Measurements from ENCODE around the gene SEPTIN5.
"Not testable (repeated sequence)": the region's sequence is repeated elsewhere in the genome, so short reads cannot be mapped to it uniquely, and the experiment has no call there.

SEPTIN5 gene

GRCh38 chr22:19722982-19723231 lies 8.6 kb downstream of the SEPTIN5 start:
- DNase-seq (ENCODE audit: low read depth), result no peak
- no peak overlapping the region for H3K4me3 ChIP-seq (ENCODE audit: low read depth, low read length)
- no peak for TF ChIP-seq CTCF (IDR thresholded peaks at IDR 0.05; ENCODE audit: control insufficient read depth, extremely low read depth, insufficient read depth)

GRCh38 chr22:19723232-19723982 lies 9.1 kb downstream of the SEPTIN5 start, which contains the start of gene GP1BB:
Gene GP1BB, plus strand, starts transcription at chr22:19723539. Its CDS starts 31 bp downstream, at chr22:19723570.
- DNase-seq (ENCODE audit: low read depth), result no peak
- no peak within 1 kb of the TSS for H3K4me3 ChIP-seq (ENCODE audit: low read depth, low read length)
- 0 out of 2 replicates have a peak, but pooled peaks have one; percentile 13 for TF ChIP-seq CTCF (IDR thresholded peaks at IDR 0.05; ENCODE audit: control insufficient read depth, extremely low read depth, insufficient read depth)

- H3K4me3 ChIP-seq (ENCODE audit: low read depth, low read length), result no peak overlapping the region
- no peak for DNase-seq (ENCODE audit: low read depth)
- TF ChIP-seq CTCF (IDR thresholded peaks at IDR 0.05; ENCODE audit: control insufficient read depth, extremely low read depth, insufficient read depth), result peak; percentile 33
Observed at GRCh38 chr22:19723983-19724827, 9.9 kb downstream of the SEPTIN5 start.

GRCh38 chr22:19724927-19725661 lies 10.8 kb downstream of the SEPTIN5 start:
- no peak overlapping the region for H3K4me3 ChIP-seq (ENCODE audit: low read depth, low read length)
- TF ChIP-seq CTCF (IDR thresholded peaks at IDR 0.05; ENCODE audit: control insufficient read depth, extremely low read depth, insufficient read depth), result no peak
- DNase-seq (ENCODE audit: low read depth), result no peak

- not testable (repeated sequence) for H3K4me3 ChIP-seq (ENCODE audit: low read depth, low read length); DNase-seq (ENCODE audit: low read depth)
Observed at GRCh38 chr22:19726064-19726788, 11.9 kb downstream of the SEPTIN5 start.

GRCh38 chr22:19727310-19728150 lies 13.2 kb downstream of the SEPTIN5 start:
- no peak for TF ChIP-seq CTCF (IDR thresholded peaks at IDR 0.05; ENCODE audit: control insufficient read depth, extremely low read depth, insufficient read depth)
- DNase-seq (ENCODE audit: low read depth), result no peak
- no peak overlapping the region for H3K4me3 ChIP-seq (ENCODE audit: low read depth, low read length)
